H1 (cell line): ENCODE data around the gene FAAP100. TPM values are rescaled to one million over a fixed set of nuclear protein-coding genes. Genes with fewer than 3 reads are reported as not detected.
A peak's percentile ranks its signal among the peaks of the same experiment; 100 is the strongest.

Source experiments
- ATF3 ChIP-seq: IDR thresholded peaks from 2 replicates; pipeline ENCODE4 v1.6.1; 2011; ENCODE audit warnings: low read depth, mild to moderate bottlenecking, low read length; ENCODE audit not compliant: insufficient read depth
- CTCF ChIP-seq, 3 experiments: IDR thresholded peaks; 1 replicate in 2 of 3; 2 replicates in 1 of 3; pipeline versions ENCODE4 v1.5.1 to v1.6.1; 2011; ENCODE audit warnings: low read length in 3 of 3, mild to moderate bottlenecking in 3 of 3, inconsistent platforms in 2 of 3, low read depth in 1 of 3, moderate library complexity in 1 of 3; ENCODE audit not compliant: insufficient read depth in 1 of 3; ENCODE audit errors: control extremely low read depth in 1 of 3
- HDAC6 ChIP-seq: IDR thresholded peaks from one replicate; pipeline ENCODE4 v1.7.1; 2012; ENCODE audit warnings: low read depth, mild to moderate bottlenecking, inconsistent platforms, low read length, moderate library complexity
- KDM1A ChIP-seq: fragments of 200-600, 300-600 bp; sonication (generic); IDR thresholded peaks from 2 replicates; pipeline ENCODE4 v1.7.1; 2016; ENCODE audit warnings: mild to moderate bottlenecking, low read length, borderline replicate concordance
- NRF1 ChIP-seq: IDR thresholded peaks from 2 replicates; pipeline ENCODE4 v1.6.1; 2011; ENCODE audit warnings: mild to moderate bottlenecking, low read depth, low read length, improper control_type of control experiment
- RAD21 ChIP-seq, 2 experiments: IDR thresholded peaks in 1 of 2; conservative IDR thresholded peaks in 1 of 2; 2 replicates each; pipeline ENCODE4 v1.6.1; 2011; ENCODE audit warnings: low read depth in 2 of 2, low read length in 2 of 2, improper control_type of control experiment in 1 of 2, inconsistent platforms in 1 of 2, mild to moderate bottlenecking in 1 of 2, moderate library complexity in 1 of 2
- RBBP5 ChIP-seq: IDR thresholded peaks from 2 replicates; pipeline ENCODE4 v1.7.1; 2012; ENCODE audit warnings: low read depth, mild to moderate bottlenecking, inconsistent platforms, low read length, moderate library complexity, borderline replicate concordance
- RNF2 ChIP-seq: fragments of 200-900, 300-1000 bp; sonication (generic); IDR thresholded peaks from 2 replicates; pipeline ENCODE4 v1.7.1; 2016; ENCODE audit warnings: borderline replicate concordance, low read depth, mild to moderate bottlenecking, antibody characterized with exemption, low read length; ENCODE audit not compliant: poor library complexity, severe bottlenecking; ENCODE audit errors: missing control alignments
- SAP30 ChIP-seq: fragments of 300-600 bp; sonication (generic); IDR thresholded peaks from 2 replicates; pipeline ENCODE4 v1.7.1; 2012; ENCODE audit warnings: low read length, moderate library complexity, mild to moderate bottlenecking, inconsistent platforms; ENCODE audit not compliant: insufficient read depth, insufficient replicate concordance
- TCF12 ChIP-seq: IDR thresholded peaks from 2 replicates; pipeline ENCODE4 v1.6.1; 2011; ENCODE audit warnings: low read depth, mild to moderate bottlenecking, low read length
- YY1 ChIP-seq: IDR thresholded peaks from 2 replicates; pipeline ENCODE4 v1.6.1; 2011; ENCODE audit warnings: low read depth, mild to moderate bottlenecking, low read length
- polyA plus RNA-seq, 7 experiments: library from polyadenylated mRNA; depleted of rRNA in 3 of 7; stranded (reverse) in 5 of 7; unstranded in 2 of 7; fragments of >200 nt in 5 of 7; fragments of 200-250 nt in 2 of 7; gene quantifications; 1 replicate in 5 of 7; 2 replicates in 1 of 7; 4 replicates in 1 of 7; pipeline versions ENCODE4 v1.2.1 to v1.2.3, GENCODE V29; 2011 to 2013; ENCODE audit warnings: missing spikeins in 2 of 7, mixed read lengths in 2 of 7
- total RNA-seq: library from RNA; stranded (reverse); fragmentation: NEBNext Ultra II Directional; extraction: Animal tissue kit (Norgen Biotek cat#: 25700); gene quantifications from 2 replicates; pipeline ENCODE4 v1.2.1, GENCODE V29; 2021

Gene FAAP100
- total and polyA plus RNA-seq, 2 of the 8 experiments (the other 6 are each of a cell fraction or from before 2014, with no cell fraction given), result 23.2 to 41.8 TPM

GRCh38 chr17:81522491-81523401, 29.4 kb downstream of the FAAP100 start (continued):
- TF ChIP-seq RNF2, result no peak
- TF ChIP-seq HDAC6, result no peak
- no peak for TF ChIP-seq RBBP5
- peak; percentile 48 to 62; a peak in 3 of 4 replicates for TF ChIP-seq RAD21 (IDR thresholded peaks at IDR 0.05 in 1 of 2, conservative IDR thresholded peaks at IDR 0.05 in 1 of 2; ENCODE audit: low read depth in 2 of 2, low read length in 2 of 2)
- no peak for TF ChIP-seq ATF3
- no peak for TF ChIP-seq NRF1
- no peak for TF ChIP-seq SAP30
- peak; percentile 53 to 80 (median 67) for TF ChIP-seq CTCF (IDR thresholded peaks at IDR 0.05; ENCODE audit: control extremely low read depth in 1 of 3, insufficient read depth in 1 of 3, low read depth in 1 of 3, low read length in 3 of 3)
- TF ChIP-seq YY1, result 0 out of 2 replicates have a peak, but pooled peaks have one; percentile 7
- TF ChIP-seq KDM1A, result peak; percentile 96
- no peak for TF ChIP-seq TCF12
